ENCODE data around the gene RAP1GAP2.
"Not testable (repeated sequence)": the region's sequence is repeated elsewhere in the genome, so short reads cannot be mapped to it uniquely, and the experiment has no call there.

Gene RAP1GAP2

GRCh38 chr17:3040882-3041281 is 244.6 kb downstream of the RAP1GAP2 start:
- no peak overlapping the region for H3K4me3 ChIP-seq (ENCODE audit: control insufficient read depth, low read depth, low read length)
- TF ChIP-seq, protein P1, sequence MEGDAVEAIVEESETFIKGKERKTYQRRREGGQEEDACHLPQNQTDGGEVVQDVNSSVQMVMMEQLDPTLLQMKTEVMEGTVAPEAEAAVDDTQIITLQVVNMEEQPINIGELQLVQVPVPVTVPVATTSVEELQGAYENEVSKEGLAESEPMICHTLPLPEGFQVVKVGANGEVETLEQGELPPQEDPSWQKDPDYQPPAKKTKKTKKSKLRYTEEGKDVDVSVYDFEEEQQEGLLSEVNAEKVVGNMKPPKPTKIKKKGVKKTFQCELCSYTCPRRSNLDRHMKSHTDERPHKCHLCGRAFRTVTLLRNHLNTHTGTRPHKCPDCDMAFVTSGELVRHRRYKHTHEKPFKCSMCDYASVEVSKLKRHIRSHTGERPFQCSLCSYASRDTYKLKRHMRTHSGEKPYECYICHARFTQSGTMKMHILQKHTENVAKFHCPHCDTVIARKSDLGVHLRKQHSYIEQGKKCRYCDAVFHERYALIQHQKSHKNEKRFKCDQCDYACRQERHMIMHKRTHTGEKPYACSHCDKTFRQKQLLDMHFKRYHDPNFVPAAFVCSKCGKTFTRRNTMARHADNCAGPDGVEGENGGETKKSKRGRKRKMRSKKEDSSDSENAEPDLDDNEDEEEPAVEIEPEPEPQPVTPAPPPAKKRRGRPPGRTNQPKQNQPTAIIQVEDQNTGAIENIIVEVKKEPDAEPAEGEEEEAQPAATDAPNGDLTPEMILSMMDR (IDR thresholded peaks at IDR 0.05; ENCODE audit: control insufficient read depth, insufficient read depth, low read depth, low read length, missing control alignments) = no peak
- no peak for DNase-seq (ENCODE audit: low read depth)

- DNase-seq (ENCODE audit: low read depth) = no peak
These were observed 247.6 kb downstream of the RAP1GAP2 start for GRCh38 chr17:3043737-3044365.

DNA sequence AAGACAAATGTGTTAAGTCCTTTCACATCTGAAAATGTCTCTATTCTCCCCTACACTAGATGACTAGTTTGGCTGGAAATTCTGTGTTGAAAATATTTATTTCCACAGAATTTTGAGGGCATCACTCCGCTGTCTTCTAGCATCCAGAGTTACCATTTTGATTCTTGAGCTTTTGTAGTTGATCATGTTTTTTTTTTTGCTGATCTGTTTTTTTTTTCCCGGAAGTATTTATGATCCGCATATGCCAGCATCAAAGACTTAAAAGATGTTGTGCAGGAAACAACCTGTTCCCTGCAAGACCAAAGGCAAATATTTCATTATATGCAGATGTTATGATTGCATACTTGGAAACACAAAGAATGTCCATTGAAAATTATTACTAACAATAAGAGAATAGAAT is 250.5 kb downstream of the RAP1GAP2 start:
- H3K4me3 ChIP-seq (ENCODE audit: control insufficient read depth, low read depth, low read length) = no peak overlapping the region
- TF ChIP-seq, protein P1 (IDR thresholded peaks at IDR 0.05; ENCODE audit: control insufficient read depth, insufficient read depth, low read depth, low read length, missing control alignments) = no peak
- DNase-seq (ENCODE audit: low read depth) = no peak

More at GRCh38 chr17:3043737-3044365, 247.6 kb downstream of the RAP1GAP2 start:
- TF ChIP-seq, protein P1 (IDR thresholded peaks at IDR 0.05; ENCODE audit: control insufficient read depth, insufficient read depth, low read depth, low read length, missing control alignments) = no peak
- no peak overlapping the region for H3K4me3 ChIP-seq (ENCODE audit: control insufficient read depth, low read depth, low read length)

- DNase-seq (ENCODE audit: low read depth) = peak; percentile 85
- TF ChIP-seq, protein P1 (IDR thresholded peaks at IDR 0.05; ENCODE audit: control insufficient read depth, insufficient read depth, low read depth, low read length, missing control alignments) = peak; percentile 63
- H3K4me3 ChIP-seq (ENCODE audit: control insufficient read depth, low read depth, low read length) = peak overlapping the region; percentile 73
These were observed 252.7 kb downstream of the RAP1GAP2 start for GRCh38 chr17:3048727-3049471.

DNA sequence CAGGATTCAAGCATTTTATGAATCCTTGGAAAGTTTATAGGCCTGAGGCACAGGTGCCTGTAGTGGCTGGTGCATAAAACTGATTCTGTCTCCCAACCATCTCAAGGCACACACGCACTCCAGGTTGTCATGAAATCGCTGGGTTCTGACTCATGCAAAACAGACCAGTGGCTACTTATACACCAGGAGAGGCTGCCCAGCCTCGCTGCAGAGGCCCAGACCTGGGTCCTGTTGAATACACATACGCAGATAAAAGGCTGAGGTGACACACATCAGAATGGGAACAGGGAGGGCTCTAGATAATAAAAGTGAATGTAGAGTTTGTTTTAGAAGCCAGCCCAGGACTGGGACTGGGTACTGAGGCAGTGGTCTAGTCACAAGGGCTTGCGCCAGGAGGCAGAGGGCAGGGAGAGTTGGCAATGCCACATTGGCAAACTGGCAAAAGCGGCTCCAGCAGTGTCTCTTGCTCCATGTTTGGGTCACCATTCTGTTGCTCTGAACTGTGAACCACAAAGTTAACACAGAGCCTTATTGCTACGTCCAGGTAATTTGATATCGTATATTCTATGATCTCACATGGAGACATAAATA is 253.6 kb downstream of the RAP1GAP2 start:
- no peak overlapping the region for H3K4me3 ChIP-seq (ENCODE audit: control insufficient read depth, low read depth, low read length)
- TF ChIP-seq, protein P1 (IDR thresholded peaks at IDR 0.05; ENCODE audit: control insufficient read depth, insufficient read depth, low read depth, low read length, missing control alignments) = no peak
- no peak for DNase-seq (ENCODE audit: low read depth)

- not testable (repeated sequence) for DNase-seq (ENCODE audit: low read depth)
These were observed 258.6 kb downstream of the RAP1GAP2 start for GRCh38 chr17:3054868-3055267.

GRCh38 chr17:3062824-3063377 is 266.7 kb downstream of the RAP1GAP2 start:
- not testable (repeated sequence) for H3K4me3 ChIP-seq (ENCODE audit: control insufficient read depth, low read depth, low read length); DNase-seq (ENCODE audit: low read depth)

More at GRCh38 chr17:3054868-3055267, 258.6 kb downstream of the RAP1GAP2 start:
- H3K4me3 ChIP-seq (ENCODE audit: control insufficient read depth, low read depth, low read length) = not testable (repeated sequence)

DNA sequence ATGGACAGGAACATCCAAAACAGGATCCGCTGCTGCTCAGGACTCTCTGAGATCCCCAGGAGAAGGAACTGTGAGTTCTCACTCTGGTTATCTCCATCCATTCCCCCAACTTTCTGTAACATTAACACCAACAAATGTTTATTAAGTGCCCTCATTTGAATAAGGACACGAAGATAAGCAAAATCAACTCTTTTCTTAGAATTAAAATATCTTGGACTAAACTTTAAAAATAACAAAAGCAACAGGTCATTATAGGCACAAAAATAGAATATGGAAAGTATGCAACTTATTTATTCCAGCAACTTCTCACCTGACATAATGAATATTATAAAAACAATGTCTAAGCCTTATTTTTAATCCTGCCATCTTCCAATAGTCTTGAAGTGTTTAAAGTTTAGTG is 267.3 kb downstream of the RAP1GAP2 start, which contains the start of gene OR1D5:
Gene OR1D5, minus strand, starts transcription at position 101 of the 400 bp plus-strand sequence. Its CDS starts 0 bp downstream, at position 101.
- not testable (repeated sequence) for DNase-seq (ENCODE audit: low read depth); H3K4me3 ChIP-seq (ENCODE audit: control insufficient read depth, low read depth, low read length)

DNA sequence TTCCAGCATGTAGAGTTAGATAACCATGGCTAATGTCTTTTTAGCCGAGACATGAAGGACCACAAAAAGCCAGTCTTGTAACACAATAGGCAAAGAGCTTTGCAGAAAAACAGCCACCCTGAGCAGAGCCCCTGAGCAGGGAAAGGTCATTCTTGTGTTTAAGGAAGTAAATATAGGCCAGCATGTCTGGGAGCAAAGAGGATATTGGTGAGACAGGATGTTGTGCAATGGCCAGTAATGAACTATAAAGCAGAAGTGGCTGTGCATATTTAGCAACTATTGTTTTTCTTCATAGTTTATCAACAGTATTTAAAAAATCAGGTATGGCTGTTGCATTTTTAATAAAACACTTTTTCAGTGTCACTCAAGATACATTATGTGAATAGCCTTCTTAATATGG is 269.0 kb downstream of the RAP1GAP2 start:
- not testable (repeated sequence) for DNase-seq (ENCODE audit: low read depth); H3K4me3 ChIP-seq (ENCODE audit: control insufficient read depth, low read depth, low read length)

GRCh38 chr17:3073850-3074249 is 277.6 kb downstream of the RAP1GAP2 start:
- DNase-seq (ENCODE audit: low read depth); H3K4me3 ChIP-seq (ENCODE audit: control insufficient read depth, low read depth, low read length): not testable (repeated sequence)
